Ectodermal cell (in vitro differentiated cells): ENCODE results near the gene PTH. TPM values are rescaled to one million over a fixed set of nuclear protein-coding genes. Genes with fewer than 3 reads are reported as not detected.

Experiments
- H3K27ac ChIP-seq: 2 replicates; pipeline ENCODE4 v1.7.0; 2013; ENCODE audit warnings: mild to moderate bottlenecking, low read depth, low read length; ENCODE audit not compliant: insufficient read depth, poor library complexity, severe bottlenecking
- H3K27me3 ChIP-seq: 2 replicates; pipeline ENCODE4 v1.7.0; 2013; ENCODE audit warnings: mild to moderate bottlenecking, low read length; ENCODE audit not compliant: insufficient read depth, control insufficient read depth, poor library complexity, severe bottlenecking
- H3K36me3 ChIP-seq: one replicate; pipeline ENCODE4 v1.7.0; 2013; ENCODE audit warnings: low read length; ENCODE audit not compliant: control insufficient read depth, insufficient read depth
- H3K4me1 ChIP-seq: one replicate; pipeline ENCODE4 v1.7.0; 2013; ENCODE audit warnings: low read length; ENCODE audit not compliant: control insufficient read depth, insufficient read depth
- H3K4me3 ChIP-seq: 2 replicates; pipeline ENCODE4 v1.7.0; 2013; ENCODE audit warnings: low read depth, low read length, control low read depth; ENCODE audit not compliant: insufficient read depth
- H3K9me3 ChIP-seq: 2 replicates; pipeline ENCODE4 v1.7.0; 2013; ENCODE audit warnings: mild to moderate bottlenecking, low read length, moderate library complexity; ENCODE audit not compliant: control insufficient read depth
- WGBS, 2 experiments: methylation state at CpG; one replicate each; pipeline ENCODE4 v1.1.7; 2013; ENCODE audit warnings: missing lambda C conversion rate in 2 of 2; 5-methylcytosine and 5-hydroxymethylcytosine counted together
- polyA plus RNA-seq, 4 experiments: library from polyadenylated mRNA; stranded (reverse); fragments of 50-300 nt; gene quantifications; one replicate each; pipeline ENCODE4 v1.2.3, GENCODE V29; 2013

The PTH gene
- polyA plus RNA-seq (2013, experiment 1 of 4): not detected
- polyA plus RNA-seq (2013, experiment 2 of 4): not detected
- not detected for polyA plus RNA-seq (2013, experiment 3 of 4)
- not detected for polyA plus RNA-seq (2013, experiment 4 of 4)

DNA sequence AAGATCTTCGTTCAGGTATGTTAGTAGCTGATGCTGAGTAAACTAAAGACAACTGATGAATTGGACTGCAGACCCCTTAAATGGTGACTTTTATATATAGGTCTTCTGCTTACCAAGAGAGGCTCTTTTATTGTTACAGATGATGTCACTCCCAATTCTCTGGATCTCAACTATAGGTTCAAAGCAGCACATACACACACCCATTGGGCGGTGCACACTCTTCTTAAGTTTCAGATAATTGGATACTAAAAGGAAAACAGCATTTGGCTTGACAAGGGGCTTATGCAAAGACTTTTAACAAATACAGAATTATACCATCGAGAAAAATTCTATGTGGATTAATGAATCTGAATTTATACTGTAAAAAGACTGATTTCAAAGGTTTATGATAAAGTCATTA, at the start of gene PTH:
TSS of gene PTH (minus strand) at position 69 of the 400 bp plus-strand sequence. CDS start 3,142 bp downstream, outside the sequence.
- H3K27ac ChIP-seq: no peak within 1 kb of the TSS
- H3K36me3 ChIP-seq: no peaks in the 10 kb centered on the region
- WGBS, 2 experiments: 88 to 90% methylated on average over 1 to 2 of the region's 3 CpGs
- H3K4me3 ChIP-seq: no peak within 1 kb of the TSS
- H3K4me1 ChIP-seq: no peaks in the 10 kb centered on the region
- no peaks in the 10 kb centered on the region for H3K27me3 ChIP-seq
- H3K9me3 ChIP-seq: no peaks in the 10 kb centered on the region

GRCh38 chr11:13538044-13538443, 42.2 kb upstream of the PTH start:
- Histone ChIP-seq H3K36me3 (no peaks in the 10 kb centered on the region), H3K4me3 (no peak overlapping the region), H3K4me1 (no peaks in the 10 kb centered on the region), H3K9me3 (no peaks in the 10 kb centered on the region), H3K27me3 (no peaks in the 10 kb centered on the region), H3K27ac (no peak overlapping the region)
- WGBS, 2 experiments: 82 to 85% methylated on average over 1 of the region's 1 CpG

DNA sequence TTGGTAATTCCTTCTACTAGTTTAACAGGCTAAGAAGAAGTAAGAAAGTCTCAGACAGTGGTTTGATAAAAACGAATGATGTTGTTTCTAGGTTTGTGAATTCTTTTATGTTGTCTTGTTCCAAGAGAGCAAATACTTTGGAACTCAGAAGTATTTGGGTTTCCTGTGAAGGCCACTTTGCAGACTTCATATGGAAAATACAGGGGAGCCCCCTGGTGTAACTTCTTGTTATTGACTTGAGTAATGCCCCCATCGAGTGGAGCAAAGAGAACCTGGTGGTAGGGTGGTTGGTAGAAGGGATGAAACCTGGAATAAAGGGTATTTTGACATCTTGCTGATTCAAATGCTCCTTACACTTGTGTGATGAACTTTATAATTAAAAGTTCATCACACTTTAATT, 40.0 kb upstream of the PTH start:
- no peak overlapping the region for H3K27ac ChIP-seq
- no peak overlapping the region for H3K4me3 ChIP-seq
- 70 to 72% methylated on average over 2 of the region's 2 CpGs for WGBS, 2 experiments
- H3K27me3 ChIP-seq: no peaks in the 10 kb centered on the region
- no peaks in the 10 kb centered on the region for H3K9me3 ChIP-seq
- H3K36me3 ChIP-seq: no peaks in the 10 kb centered on the region
- no peaks in the 10 kb centered on the region for H3K4me1 ChIP-seq

- Histone ChIP-seq H3K27ac (no peak overlapping the region), H3K36me3 (no peaks in the 10 kb centered on the region), H3K9me3 (no peaks in the 10 kb centered on the region), H3K4me3 (no peak overlapping the region), H3K4me1 (no peaks in the 10 kb centered on the region), H3K27me3 (no peaks in the 10 kb centered on the region)
- 90 to 93% methylated on average over 7 of the region's 7 CpGs for WGBS, 2 experiments
Measured at GRCh38 chr11:13534358-13534757, 38.6 kb upstream of the PTH start.

DNA sequence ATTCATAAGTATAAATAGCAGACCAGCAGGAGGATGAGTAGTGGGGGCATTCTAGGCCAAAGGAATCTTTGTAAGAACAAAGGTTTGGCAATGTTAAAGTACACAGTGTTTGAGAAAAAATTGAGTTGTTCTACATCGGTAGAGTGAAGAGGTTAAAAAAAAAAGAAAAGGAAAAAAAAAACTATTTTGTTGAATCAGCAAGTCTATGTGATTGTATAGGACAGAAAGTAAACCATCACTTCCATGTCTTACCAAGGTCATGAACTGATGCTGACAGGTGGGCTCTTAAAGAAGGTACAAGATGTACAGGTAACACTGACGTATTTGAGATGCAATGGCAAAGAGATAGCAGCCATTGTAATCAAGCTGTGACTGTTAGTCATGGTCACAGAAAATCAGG, 29.5 kb upstream of the PTH start:
- Histone ChIP-seq H3K36me3 (no peaks in the 10 kb centered on the region), H3K4me3 (no peak overlapping the region), H3K27ac (no peak overlapping the region), H3K4me1 (no peaks in the 10 kb centered on the region), H3K27me3 (no peaks in the 10 kb centered on the region), H3K9me3 (no peaks in the 10 kb centered on the region)
- WGBS, 2 experiments: 92 to 94% methylated on average over 2 of the region's 2 CpGs

GRCh38 chr11:13503393-13503792, 7.6 kb upstream of the PTH start:
- 80% methylated on average over 1 of the region's 1 CpG; no CpG with 5 or more reads in 1 of the 2 experiments for WGBS, 2 experiments

DNA sequence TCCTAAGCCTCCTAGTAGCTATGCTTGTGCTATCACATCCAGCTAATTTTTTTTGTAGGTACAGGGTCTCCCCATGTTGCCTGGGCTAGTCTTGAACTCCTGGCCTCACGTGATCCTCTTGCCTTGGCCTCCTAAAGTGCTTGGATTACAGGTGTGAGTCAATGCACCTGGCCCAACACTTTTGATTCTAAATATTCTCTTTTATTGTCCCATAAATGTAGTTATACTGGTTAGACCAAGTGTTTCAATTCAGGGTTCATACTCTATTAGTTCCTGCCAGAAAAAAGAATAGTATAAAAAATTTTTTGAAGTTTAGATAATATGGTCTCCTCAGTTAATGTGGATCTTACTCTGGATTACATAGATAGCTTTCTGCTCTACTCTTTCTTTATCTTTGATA, 6.7 kb upstream of the PTH start:
- no peaks in the 10 kb centered on the region for H3K9me3 ChIP-seq
- H3K4me3 ChIP-seq: no peak overlapping the region
- H3K27ac ChIP-seq: no peak overlapping the region
- no peaks in the 10 kb centered on the region for H3K36me3 ChIP-seq
- H3K4me1 ChIP-seq: no peaks in the 10 kb centered on the region
- no peaks in the 10 kb centered on the region for H3K27me3 ChIP-seq
- WGBS, 2 experiments: 88 to 92% methylated on average over 1 of the region's 1 CpG

More at GRCh38 chr11:13503393-13503792, 7.6 kb upstream of the PTH start:
- H3K36me3 ChIP-seq: no peaks in the 10 kb centered on the region
- H3K27ac ChIP-seq: no peak overlapping the region
- no peaks in the 10 kb centered on the region for H3K9me3 ChIP-seq
- no peaks in the 10 kb centered on the region for H3K4me1 ChIP-seq
- no peaks in the 10 kb centered on the region for H3K27me3 ChIP-seq
- no peak overlapping the region for H3K4me3 ChIP-seq

DNA sequence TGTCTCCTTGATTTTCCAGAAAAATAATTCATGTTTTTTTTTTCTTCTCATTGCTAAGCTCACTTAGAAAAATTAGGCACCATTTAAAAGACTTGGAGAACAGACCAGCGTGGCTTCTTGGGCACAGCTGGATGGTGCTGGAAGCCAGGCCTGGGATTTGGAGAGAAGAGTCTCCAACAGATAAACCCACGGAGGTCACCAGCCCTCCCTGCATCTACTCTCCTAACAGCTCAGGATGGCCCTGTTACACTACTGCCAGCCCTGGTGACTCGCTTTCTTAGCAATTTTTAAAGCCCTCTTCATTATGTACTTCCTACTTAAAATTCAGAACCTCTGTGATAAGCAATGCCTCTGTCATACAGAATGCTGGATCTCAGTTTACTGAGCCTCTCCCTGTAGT, 1.7 kb downstream of the PTH start:
- H3K36me3 ChIP-seq: no peaks in the 10 kb centered on the region
- no peak overlapping the region for H3K27ac ChIP-seq
- no peaks in the 10 kb centered on the region for H3K4me1 ChIP-seq
- 60 to 72% methylated on average over 3 of the region's 3 CpGs for WGBS, 2 experiments
- H3K27me3 ChIP-seq: no peaks in the 10 kb centered on the region
- no peaks in the 10 kb centered on the region for H3K9me3 ChIP-seq
- H3K4me3 ChIP-seq: no peak overlapping the region

DNA sequence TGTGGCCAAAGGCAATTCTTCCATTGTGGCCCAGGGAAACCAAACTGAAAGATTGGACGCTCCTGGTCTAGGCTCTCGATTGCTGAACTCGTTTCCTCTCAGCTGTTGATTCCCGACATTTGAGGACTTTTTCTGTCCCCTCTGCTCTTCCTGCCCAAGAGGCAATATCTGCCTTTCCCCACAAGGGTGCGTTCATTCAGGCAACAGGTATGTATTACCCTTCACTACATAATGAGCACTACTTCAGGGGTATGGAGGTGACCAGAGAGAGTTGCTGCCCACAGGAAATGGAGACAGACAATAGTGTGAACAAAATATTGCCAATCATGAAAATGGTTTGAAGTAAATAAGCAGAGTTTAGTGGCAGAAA, 8.2 kb downstream of the PTH start:
- Histone ChIP-seq H3K4me3 (no peak overlapping the region), H3K4me1 (no peaks in the 10 kb centered on the region)

GRCh38 chr11:13486926-13487660, 8.7 kb downstream of the PTH start:
- Histone ChIP-seq H3K9me3 (no peaks in the 10 kb centered on the region), H3K36me3 (no peaks in the 10 kb centered on the region), H3K4me3 (no peak overlapping the region), H3K27me3 (no peaks in the 10 kb centered on the region), H3K4me1 (no peaks in the 10 kb centered on the region), H3K27ac (no peak overlapping the region)
- WGBS, 2 experiments: 88 to 89% methylated on average over 26 of the region's 26 CpGs

More for the DNA sequence above, 8.2 kb downstream of the PTH start:
- H3K36me3 ChIP-seq: no peaks in the 10 kb centered on the region
- no peaks in the 10 kb centered on the region for H3K27me3 ChIP-seq
- no peaks in the 10 kb centered on the region for H3K9me3 ChIP-seq
- WGBS, 2 experiments: 89 to 95% methylated on average over 5 of the region's 5 CpGs
- H3K27ac ChIP-seq: no peak overlapping the region
